22Rv1 (cell line): ENCODE results near the gene GLI1.
"Not testable (repeated sequence)": the region's sequence is repeated elsewhere in the genome, so short reads cannot be mapped to it uniquely, and the experiment has no call there.

Experiments
- ZFX ChIP-seq: fragments of 450-650 bp; IDR thresholded peaks from 2 replicates; pipeline ENCODE4 v1.6.1; 2017; ENCODE audit warnings: antibody characterized with exemption, borderline replicate concordance
- TF ChIP-seq, protein P1 (sequence below): fragments of 450-650 bp; IDR thresholded peaks from 2 replicates; pipeline ENCODE4 v1.5.1; 2017; ENCODE audit warnings: mild to moderate bottlenecking

DNA sequence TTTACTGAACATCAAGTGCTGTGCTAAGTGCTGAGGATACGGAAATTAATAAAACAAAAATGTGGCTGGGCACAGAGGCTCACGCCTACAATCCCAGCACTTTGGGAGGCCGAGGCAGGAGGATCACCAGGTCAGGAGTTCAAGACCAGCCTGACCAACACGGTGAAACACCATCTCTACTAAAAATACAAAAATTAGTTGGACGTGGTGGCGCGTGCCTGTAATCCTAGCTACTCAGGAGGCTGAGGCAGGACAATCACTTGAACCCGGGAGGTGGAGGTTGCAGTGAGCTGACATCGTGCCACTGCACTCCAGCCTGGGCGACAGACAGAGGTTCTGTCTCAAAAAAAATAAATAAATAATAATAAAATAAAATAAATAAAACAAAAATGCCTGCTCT, 32.6 kb upstream of the GLI1 start:
- TF ChIP-seq, protein P1, sequence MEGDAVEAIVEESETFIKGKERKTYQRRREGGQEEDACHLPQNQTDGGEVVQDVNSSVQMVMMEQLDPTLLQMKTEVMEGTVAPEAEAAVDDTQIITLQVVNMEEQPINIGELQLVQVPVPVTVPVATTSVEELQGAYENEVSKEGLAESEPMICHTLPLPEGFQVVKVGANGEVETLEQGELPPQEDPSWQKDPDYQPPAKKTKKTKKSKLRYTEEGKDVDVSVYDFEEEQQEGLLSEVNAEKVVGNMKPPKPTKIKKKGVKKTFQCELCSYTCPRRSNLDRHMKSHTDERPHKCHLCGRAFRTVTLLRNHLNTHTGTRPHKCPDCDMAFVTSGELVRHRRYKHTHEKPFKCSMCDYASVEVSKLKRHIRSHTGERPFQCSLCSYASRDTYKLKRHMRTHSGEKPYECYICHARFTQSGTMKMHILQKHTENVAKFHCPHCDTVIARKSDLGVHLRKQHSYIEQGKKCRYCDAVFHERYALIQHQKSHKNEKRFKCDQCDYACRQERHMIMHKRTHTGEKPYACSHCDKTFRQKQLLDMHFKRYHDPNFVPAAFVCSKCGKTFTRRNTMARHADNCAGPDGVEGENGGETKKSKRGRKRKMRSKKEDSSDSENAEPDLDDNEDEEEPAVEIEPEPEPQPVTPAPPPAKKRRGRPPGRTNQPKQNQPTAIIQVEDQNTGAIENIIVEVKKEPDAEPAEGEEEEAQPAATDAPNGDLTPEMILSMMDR = not testable (repeated sequence)
- TF ChIP-seq ZFX = not testable (repeated sequence)
